Measurements from ENCODE around the gene EHBP1L1.

EHBP1L1 gene

DNA sequence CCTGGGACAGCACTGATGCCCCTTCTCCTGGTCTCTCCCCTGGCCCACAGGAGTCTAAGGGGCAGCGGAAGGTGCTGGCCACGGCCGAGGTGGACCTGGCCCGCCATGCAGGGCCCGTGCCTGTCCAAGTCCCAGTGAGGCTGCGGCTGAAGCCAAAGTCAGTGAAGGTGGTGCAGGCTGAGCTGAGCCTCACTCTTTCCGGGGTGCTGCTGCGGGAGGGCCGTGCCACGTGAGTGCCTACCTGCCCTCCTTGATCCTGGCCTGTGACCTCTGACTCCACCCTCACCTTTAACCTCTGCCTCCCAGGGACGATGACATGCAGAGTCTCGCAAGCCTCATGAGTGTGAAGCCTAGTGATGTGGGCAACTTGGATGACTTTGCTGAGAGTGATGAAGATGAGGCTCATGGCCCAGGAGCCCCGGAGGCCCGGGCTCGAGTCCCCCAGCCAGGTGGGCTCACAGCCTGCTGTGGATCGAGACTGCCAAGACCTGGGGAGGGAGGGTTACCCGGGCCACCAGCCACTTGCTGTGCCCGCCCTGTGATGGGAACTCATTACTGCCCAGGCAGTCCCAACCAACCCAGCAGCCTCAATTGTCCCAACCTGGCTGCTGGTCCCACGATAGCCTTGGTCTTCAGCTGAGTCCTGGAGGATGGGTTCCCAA is 4.3 kb downstream of the EHBP1L1 start:
- DNase-seq: no peak

DNA sequence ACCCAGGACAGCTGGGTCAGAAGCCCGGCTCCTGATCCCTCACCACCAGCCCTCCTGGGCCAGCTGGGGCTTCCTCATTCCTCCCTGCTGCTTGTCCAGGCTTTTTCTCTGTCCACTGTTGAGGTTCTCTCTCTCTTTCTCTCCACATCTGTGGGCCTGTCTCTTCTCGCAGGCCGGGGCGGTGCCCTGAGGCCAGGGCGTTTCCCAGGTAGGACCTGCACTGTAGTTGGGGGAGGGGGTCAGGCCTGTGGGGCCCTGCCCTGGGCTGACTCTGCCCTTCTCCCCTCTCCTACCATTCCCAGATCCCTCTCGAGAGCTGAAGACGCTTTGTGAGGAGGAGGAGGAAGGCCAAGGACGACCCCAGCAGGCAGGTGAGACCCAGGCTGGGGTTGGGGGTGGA is 4.9 kb downstream of the EHBP1L1 start:
- no peak for DNase-seq

DNA sequence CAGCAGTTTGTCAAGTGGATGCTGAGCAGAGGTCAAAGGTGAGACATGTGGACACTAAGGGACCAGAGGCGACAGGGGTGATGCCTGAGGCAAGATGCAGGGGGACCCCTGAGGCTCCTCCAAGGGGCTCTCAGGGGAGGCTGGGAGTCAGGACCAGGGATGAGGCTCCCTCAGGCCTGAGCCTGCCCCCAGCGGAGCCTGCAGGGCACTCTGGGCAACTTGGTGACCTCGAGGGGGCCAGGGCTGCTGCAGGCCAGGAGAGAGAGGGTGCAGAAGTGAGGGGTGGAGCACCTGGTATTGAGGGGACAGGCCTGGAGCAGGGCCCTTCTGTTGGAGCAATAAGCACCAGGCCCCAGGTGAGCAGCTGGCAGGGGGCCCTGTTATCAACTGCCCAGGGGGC is 6.1 kb downstream of the EHBP1L1 start:
- DNase-seq: no peak

DNA sequence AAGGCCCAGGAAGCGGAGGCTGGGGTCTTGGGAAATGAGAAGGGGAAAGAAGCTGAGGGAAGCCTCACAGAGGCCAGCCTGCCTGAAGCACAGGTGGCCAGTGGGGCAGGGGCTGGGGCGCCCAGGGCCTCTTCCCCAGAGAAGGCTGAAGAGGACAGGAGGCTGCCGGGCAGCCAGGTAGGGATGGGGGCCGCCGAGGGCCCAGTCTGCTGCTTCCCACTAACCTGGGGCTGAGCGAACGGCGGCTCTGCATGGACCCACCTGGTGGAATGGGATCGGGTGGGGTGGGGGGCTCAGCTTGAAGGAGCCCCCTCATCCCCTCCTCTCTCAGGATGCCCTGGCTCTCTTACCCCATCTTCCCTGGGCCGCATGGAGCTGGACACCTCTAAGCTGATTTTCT is 7.7 kb downstream of the EHBP1L1 start:
- DNase-seq: no peak

DNA sequence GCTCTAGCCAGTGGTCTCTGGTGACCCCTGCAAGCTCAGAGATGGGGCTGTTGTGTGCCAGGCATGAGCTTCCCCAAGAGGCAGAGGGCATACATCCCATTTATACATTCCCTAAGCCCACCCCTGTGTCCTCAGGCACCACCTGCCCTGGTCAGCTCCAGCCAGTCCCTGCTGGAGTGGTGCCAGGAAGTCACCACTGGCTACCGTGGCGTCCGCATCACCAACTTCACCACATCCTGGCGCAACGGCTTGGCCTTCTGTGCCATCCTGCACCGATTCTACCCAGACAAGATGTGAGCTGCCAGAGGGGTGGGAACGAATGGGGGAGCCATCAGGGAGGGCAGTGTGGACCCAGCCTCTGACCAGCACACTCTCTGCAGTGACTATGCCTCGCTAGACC is 8.3 kb downstream of the EHBP1L1 start:
- no peak for DNase-seq

DNA sequence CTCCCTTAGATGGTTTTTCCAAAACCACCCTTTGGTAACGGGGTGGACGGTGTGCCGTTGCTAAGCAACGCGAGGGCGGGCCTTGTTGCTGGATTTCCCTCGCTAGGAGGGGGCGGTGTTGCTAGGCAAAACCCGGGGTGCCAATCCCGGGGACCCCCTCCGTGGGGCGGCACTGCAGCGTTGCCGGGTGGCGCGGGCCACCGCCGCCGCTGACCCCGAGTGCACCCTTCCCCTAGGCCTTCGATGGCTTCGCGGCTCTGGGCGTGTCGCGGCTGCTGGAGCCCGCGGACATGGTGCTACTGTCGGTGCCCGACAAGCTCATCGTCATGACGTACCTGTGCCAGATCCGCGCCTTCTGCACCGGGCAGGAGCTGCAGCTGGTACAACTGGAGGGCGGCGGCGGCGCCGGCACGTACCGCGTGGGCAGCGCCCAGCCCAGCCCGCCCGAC is 8.9 kb downstream of the EHBP1L1 start:
- DNase-seq: no peak

DNA sequence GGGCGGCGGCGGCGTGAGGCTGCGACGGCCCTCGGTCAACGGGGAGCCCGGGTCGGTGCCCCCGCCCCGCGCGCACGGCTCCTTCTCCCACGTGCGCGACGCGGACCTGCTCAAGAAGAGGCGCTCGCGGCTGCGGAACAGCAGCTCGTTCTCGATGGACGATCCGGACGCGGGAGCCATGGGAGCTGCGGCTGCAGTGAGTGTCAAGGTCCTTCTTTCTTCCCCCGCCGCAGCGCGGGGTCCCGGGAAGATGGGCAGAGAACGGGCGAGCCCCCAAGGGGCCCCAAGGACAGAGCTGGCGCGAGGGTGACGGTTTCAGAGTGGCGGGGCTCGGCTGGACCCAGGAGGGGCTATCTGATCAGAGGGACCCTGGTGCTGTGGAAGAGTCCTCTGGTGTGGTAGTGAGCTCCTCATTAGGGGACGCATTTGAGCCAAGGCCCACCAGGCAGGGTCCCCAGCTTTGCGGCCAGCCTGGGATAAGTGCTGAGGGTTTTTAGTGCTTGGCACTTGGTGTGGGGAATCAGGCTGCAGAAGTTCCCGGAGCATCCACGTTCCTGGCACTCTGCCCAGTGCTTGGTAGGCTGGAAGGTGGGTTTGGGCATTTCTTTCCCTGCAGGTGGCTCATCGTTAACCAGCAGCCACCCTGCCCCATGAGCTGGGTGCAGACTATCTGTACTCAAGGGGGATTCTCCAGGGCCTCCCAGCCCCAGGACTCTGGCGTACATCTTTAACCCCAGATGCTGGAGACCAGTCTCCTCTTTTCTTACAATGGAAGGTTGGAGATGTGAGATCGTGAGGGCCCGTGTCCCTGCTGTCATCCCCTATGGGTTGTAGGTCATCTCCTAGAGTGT is 9.8 kb downstream of the EHBP1L1 start:
- no peak for DNase-seq

DNA sequence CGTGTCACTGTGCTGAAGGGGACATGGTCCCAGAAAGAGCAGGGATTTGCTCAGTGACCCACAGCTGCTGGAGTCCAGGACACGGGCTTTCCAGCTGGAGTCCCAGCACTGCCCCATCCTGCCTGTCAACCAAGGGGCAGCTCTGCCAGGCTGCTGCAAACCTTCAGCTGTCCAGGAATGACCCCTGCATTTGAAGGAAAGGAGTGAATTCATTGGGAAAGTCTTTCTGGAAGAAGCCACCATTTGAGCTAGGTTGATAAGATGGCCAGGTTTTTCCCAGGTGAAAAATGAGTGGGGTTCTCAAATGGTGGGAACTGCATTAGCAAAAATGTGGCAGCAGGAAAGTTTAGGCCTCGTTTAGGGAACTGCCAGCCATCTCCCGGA is 10.4 kb downstream of the EHBP1L1 start:
- DNase-seq: no peak

DNA sequence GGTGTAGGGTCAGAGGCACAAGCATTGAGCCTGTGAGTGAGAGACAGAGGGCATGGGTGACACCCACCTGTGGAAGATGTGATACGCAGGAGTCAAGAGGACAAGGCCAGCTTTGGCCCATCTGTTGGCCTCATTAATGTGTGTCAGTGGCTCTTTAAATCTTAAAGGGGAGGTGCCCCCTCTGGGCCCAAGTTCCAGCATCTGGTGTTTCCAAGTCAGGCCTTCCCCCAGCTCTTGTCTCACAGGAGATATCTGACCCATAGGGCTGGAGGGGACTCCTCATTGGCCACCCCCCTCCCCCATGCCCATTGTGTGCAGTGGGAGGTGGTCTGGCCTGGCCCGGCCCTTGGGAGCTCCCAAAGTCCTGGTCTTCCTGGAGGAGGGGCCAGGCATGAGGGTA is 10.8 kb downstream of the EHBP1L1 start:
- peak in 1 of 2 donors; percentile 65 for DNase-seq

DNA sequence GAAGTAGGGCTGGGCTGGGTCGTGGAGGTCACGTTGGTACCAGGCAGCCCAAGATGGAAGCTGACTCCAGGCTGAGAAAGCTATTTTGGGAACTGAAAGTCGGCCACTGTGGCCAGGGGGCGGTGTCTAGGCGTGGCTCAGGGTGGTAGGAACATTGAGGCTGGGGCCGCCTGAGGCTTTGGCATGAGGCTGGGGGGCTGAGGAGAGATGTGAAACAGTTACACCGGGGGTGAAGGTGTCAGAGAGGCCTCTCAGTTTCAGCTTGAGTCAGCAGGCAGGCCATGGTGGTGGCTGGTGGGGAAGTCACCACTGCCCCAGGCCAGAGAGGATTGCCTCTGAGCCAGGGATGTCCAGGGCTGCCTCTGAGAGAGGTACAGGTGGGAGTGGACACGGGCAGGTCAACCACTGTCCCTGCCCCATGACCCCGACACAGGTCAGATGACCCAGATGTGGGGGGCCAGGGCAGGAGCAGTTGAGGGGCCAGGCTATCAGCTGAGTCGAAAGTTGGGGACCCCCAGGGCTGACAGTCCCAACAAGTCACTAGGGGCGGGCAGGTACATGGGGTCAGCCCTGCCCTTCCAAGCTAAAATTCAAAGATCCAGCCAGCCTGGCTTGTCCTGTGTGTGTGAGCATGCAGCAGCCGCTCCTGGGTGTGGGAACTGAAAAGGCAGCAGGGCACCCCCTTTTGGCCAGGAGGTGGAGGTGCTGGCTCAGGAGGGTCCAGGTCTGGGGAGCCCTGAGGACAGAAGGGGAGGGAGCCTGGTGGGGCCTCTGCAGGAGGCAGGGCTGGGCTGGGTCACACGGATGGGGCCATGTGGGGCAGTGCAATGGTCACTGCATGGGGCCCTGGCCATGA is 12.6 kb downstream of the EHBP1L1 start:
- peak; percentile 64 to 74 for DNase-seq

DNA sequence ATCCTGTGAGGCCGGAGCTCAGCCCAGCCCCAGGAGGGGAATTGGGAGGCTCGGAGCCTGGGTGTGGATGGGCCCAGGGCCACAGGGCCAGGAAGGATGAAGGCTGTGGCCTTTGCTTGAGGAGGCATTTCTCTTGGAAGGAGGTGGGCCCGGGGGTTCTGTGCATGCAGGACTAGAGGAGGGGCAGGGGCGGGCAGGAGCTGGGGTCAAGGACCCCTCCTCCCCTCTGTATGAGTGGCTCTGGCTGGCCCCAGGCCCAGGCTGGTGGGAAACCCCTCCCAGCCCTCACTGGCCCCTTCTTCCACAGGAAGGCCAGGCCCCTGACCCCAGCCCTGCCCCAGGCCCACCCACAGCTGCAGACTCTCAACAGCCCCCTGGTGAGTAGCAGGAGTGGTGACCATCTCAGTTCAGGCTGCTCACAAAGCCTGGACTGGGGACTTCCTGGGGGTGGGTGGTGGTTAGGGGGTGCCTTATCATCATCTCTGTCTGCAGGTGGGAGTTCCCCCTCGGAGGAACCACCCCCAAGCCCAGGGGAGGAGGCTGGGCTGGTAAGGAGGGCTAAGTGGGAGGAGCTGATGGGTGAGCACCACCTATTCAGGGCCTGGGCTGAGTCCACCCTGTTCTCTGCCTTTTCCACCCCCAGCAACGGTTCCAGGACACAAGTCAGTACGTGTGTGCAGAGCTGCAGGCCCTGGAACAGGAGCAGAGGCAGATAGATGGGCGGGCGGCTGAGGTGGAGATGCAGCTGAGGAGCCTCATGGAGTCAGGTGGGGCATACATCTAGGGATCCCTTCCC is 13.8 kb downstream of the EHBP1L1 start:
- DNase-seq: no peak

DNA sequence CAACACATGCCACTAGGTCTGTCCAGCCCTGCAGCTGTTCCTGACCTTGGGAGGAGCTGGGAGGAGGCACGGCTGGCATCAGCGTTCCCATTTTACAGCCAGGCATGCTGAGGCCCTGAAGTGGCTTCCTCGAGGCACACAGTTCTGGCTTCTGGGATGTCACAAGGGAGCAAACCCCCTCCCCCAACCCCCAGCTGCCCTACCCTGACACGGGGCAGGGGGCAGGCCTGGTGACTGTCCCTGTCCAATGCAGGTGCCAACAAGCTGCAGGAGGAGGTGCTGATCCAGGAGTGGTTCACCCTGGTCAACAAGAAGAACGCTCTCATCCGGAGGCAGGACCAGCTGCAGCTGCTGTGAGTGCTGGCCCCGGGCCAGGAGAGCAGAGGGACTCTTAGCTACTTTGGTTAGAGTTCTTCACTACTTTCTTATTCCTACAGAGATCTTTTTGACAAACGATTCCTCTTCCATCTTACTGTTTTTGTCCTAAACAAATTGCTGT is 14.4 kb downstream of the EHBP1L1 start:
- DNase-seq: no peak

DNA sequence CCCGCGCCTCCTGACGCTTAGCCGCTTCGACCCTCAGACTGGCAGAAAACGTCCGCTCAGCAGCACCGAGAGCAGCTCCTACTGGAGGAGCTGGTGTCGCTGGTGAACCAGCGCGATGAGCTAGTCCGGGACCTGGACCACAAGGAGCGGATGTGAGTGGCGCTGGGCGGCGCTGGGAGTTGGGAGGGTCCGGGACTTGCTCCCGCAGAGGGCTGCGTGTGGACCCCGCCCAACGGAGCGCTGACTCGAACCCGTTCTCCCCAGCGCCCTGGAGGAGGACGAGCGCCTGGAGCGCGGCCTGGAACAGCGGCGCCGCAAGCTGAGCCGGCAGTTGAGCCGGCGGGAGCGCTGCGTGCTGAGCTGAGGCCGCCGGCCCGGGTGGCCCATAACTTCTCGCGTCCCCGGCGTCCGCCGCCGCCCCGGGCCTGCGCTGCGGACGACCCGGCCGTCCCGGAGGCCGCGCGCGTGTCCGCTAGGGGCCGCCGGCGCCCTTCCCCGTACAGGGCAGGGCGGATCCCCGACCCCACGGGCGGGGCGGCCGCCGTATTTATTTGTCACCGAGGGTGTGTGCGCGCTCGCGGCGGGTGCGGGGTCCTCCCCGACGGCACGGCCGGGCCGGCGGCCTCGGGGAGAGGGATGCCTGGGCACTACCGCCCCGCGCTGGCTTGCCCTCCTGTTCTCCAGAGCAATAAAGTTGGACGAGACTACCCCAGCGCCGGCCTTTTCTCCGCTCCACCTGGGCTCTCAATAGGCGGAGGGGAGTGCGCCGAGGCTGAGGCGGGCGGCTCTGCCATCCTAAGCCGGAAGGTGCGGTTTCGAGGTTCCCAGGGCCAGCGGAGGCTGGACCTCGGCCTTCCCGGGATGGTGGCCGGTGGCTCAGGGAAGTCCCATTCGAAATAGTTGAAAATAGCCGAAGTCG is 16.3 kb downstream of the EHBP1L1 start:
- DNase-seq: no peak

DNA sequence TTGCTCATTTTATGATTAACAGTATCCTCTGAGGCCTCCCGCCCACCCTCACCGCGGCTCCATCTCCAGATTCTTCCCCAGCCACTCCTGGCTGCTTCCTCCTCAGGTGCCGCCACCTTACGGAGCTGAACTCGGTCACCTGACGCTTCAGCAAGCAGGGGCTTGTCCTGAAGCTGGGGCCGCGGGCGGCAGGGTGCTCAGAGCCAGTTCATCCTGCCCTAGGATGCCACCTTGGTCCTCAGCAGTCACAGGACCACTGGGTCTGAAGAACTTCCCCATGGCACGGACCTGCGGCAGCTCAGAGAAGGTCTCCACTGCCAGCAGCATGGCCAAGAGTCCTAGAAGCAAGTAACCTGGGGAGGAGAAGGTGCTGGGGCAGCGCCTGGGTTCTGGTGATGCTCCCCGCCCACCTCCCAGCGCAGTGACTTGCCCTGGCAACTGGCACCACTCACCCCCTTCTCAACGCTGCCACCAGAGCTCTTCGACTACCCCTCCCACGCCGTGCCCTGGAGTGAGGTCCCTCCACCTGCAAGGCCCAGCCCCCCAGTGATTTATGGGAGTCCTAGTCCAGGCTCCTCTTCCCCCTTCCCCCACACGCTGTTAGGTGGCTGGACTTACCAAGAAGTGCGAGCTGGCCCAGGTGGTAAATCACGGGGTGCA is 17.1 kb downstream of the EHBP1L1 start:
- no peak for DNase-seq

DNA sequence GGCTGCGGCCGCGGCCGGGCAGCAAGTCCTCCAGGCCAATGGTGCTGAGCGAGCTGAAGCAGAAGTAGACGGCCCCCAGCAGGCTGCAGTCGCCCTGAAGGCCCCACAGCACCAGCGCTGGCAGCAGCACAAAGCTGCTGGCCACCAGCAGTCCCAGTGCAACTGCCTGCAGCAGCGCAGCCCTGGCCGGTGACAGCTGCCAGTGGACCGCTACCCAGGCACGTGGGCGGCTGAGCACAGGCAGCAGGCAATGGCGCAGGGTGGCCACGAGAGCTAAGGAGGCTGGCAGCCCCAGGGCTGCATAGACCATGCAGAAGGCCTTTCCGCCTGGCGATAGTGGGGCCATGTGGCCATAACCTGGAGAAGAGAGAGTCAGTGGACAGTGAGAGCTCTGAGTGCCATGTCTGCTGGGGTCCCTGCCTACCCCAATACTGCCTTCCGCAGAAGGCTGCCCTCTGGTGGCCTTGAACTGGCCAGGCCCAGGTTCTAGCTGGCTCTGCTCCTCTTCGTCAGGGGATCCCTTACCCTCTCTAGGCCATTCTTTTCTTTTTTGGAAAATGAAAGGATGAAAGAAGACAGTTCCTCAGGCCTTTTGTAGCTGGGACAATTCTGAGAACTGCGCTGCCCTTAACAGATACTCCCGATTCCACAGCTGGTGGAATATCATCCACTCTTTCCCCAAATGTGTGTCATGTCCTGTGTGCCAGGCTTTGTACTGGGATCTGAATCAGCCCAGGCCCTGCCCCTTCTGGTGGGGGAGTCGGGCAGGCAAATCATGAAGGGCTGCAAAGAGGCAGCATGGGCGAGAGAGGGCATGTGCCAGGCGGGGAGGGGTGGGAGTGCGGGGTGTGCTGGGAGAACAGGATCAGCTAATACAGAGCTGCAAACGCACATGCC is 17.9 kb downstream of the EHBP1L1 start:
- DNase-seq: peak in 1 of 2 donors; percentile 44

DNA sequence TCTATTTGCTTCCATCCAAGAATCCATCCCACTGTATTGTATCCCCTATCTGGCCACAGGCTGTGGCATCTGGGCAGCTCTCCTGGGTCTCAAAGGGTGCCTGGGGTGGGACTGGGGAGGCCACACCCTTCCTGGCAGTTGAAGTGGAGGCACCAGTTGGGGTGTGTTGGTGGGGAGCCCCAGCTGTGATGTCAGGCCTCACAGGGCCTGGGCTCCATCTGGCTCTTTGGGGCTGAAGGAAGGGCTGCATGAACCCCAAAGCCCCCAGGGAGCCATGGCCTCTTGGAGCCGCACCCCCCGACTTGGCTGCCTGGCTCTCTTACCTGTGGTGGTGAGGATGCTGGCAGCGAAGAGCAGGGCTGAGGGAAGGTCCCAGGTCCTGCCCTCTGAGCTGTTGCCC is 19.3 kb downstream of the EHBP1L1 start:
- DNase-seq: no peak

DNA sequence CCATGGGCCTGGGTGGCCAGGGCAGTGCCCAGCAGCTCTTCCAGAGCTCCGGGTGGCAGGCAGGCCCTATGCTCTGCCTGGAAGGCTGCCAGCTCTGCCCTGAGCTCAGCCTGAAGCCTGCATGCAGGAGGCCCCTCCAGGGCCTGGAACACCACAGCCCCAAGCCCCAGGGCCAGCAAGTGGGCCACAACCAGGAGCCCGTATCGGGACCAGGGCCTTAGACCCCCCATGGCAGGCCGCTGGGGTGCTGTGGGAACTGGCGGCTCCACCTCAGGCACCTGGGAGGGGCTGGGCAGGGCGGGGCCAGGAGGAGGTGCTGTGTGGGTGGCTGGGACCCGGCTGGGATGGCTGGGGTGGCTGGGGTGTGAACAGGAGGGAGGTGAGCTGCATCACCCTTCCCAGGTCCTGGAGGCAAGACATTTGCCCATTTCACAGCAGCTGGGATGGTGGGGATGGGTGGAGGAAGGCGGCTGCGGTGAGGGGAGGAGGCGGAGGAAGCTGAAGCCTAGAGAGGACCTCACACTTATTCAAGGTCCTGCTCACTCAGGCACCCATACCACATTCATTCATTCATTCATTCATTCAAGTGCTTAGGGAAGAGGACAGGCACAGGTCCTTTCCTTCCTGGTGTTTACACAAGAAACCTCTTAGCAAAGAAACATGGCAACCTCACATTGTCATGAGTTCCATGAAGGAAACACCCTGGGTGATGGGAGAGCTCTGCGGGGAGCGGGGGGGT is 19.9 kb downstream of the EHBP1L1 start, which contains the start of gene KCNK7:
TSS of gene KCNK7 (minus strand) at position 258 of the 739 bp plus-strand sequence. CDS start at position 230, 28 bp downstream.
- no peak for DNase-seq

DNA sequence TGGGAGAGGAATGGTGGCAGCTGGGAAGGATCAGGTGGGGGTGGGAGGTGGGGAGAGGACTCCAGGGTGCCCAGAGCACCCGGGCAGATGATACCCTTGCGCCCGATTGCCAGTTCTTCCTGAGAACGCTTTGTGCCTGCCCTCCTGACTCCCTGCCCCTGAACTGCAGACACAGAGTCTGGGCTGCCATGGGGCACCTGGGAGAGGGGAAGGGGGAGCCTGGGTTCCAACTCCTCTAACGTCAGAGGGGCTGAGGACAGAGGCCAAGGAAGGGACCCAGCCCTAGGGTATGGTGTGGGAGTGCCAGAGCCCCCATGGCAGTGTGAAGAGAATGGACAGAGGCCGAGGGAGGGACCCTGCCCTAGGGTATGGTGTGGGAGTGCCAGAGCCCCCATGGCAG is 20.7 kb downstream of the EHBP1L1 start:
- no peak for DNase-seq

DNA sequence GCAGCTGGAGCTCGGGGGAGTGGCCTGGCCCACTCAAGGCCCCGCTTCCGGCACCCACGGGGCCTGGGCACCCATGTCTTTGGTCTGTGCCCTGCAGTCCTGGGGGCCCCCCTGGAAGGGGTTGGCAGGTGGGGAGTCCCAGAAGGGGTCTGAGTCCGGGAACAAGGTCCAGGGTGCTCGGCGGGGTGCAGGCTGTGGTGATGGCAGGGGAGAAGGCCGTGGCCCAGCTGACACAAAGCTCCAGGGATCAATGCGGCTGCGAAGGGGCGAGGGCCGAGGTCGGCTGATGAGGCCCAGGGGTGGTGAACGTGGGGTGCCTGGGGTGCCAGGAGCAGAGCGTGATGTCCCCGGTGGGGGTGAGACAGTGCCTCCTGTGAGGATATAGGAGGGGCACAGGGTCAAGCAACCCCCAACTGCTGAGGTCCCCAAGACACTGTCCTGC is 22.4 kb downstream of the EHBP1L1 start:
- no peak for DNase-seq
